Trophoblast cell (in vitro differentiated cells and primary cell): ENCODE data around the gene FNIP1.

Experiments used
- DNase-seq, 2 donors: peaks; one replicate each; pipeline ENCODE4 v3.0.0-alpha.2; 2016
- H2AFZ ChIP-seq: 2 replicates; pipeline ENCODE4 v1.6.1; 2013; ENCODE audit warnings: low read length, moderate library complexity, mild to moderate bottlenecking; ENCODE audit not compliant: insufficient read depth, poor library complexity
- H2AK5ac ChIP-seq: 2 replicates; pipeline ENCODE4 v1.6.1; 2013; ENCODE audit warnings: mild to moderate bottlenecking, low read length
- H2BK120ac ChIP-seq: 2 replicates; pipeline ENCODE4 v1.6.1; 2013; ENCODE audit warnings: low read length, mild to moderate bottlenecking, moderate library complexity; ENCODE audit not compliant: insufficient read depth, poor library complexity
- H2BK12ac ChIP-seq: 2 replicates; pipeline ENCODE4 v1.6.1; 2013; ENCODE audit warnings: mild to moderate bottlenecking, low read length, moderate library complexity
- H2BK5ac ChIP-seq: 2 replicates; pipeline ENCODE4 v1.6.1; 2013; ENCODE audit warnings: low read length, low read depth, moderate library complexity, mild to moderate bottlenecking; ENCODE audit not compliant: poor library complexity
- H3K14ac ChIP-seq: 2 replicates; pipeline ENCODE4 v1.6.1; 2013; ENCODE audit warnings: mild to moderate bottlenecking, low read length
- H3K18ac ChIP-seq: 2 replicates; pipeline ENCODE4 v1.6.1; 2013; ENCODE audit warnings: mild to moderate bottlenecking, low read length
- H3K23ac ChIP-seq: 2 replicates; pipeline ENCODE4 v1.6.1; 2013; ENCODE audit warnings: low read length
- H3K27ac ChIP-seq: 2 replicates; pipeline ENCODE4 v1.5.1; 2013; ENCODE audit warnings: low read depth, mild to moderate bottlenecking, inconsistent platforms, low read length, moderate library complexity
- H3K27me3 ChIP-seq: 2 replicates; pipeline ENCODE4 v1.6.1; 2013; ENCODE audit warnings: inconsistent platforms, mild to moderate bottlenecking, low read length, moderate library complexity; ENCODE audit not compliant: insufficient read depth
- H3K36me3 ChIP-seq, 2 experiments: 1 replicate in 1 of 2; 2 replicates in 1 of 2; pipeline ENCODE4 v1.6.1; 2013; ENCODE audit warnings: low read length in 2 of 2, mild to moderate bottlenecking in 2 of 2, moderate library complexity in 1 of 2; ENCODE audit not compliant: insufficient read depth in 2 of 2, control insufficient read depth in 1 of 2
- H3K4ac ChIP-seq: 2 replicates; pipeline ENCODE4 v1.6.1; 2013; ENCODE audit warnings: low read depth, mild to moderate bottlenecking, low read length, moderate library complexity
- H3K4me1 ChIP-seq, 2 experiments: 1 replicate in 1 of 2; 2 replicates in 1 of 2; pipeline ENCODE4 v1.6.1; 2013; ENCODE audit warnings: low read length in 2 of 2, mild to moderate bottlenecking in 2 of 2, moderate library complexity in 1 of 2; ENCODE audit not compliant: insufficient read depth in 2 of 2, control insufficient read depth in 1 of 2
- H3K4me2 ChIP-seq: 2 replicates; pipeline ENCODE4 v1.6.1; 2013; ENCODE audit warnings: inconsistent platforms, mild to moderate bottlenecking, low read length, moderate library complexity
- H3K4me3 ChIP-seq: 2 replicates; pipeline ENCODE4 v1.5.1; 2013; ENCODE audit warnings: mild to moderate bottlenecking, low read depth, low read length, inconsistent platforms
- H3K79me1 ChIP-seq: one replicate; pipeline ENCODE4 v1.6.1; 2013; ENCODE audit warnings: low read length
- H3K79me2 ChIP-seq: 2 replicates; pipeline ENCODE4 v1.6.1; 2013; ENCODE audit warnings: low read length, mild to moderate bottlenecking; ENCODE audit not compliant: control insufficient read depth, insufficient read depth, poor library complexity
- H3K9ac ChIP-seq: 2 replicates; pipeline ENCODE4 v1.6.1; 2013; ENCODE audit warnings: mild to moderate bottlenecking, low read length
- H3K9me3 ChIP-seq: 2 replicates; pipeline ENCODE4 v1.6.1; 2013; ENCODE audit warnings: low read depth, mild to moderate bottlenecking, control low read depth, inconsistent platforms, low read length; ENCODE audit not compliant: insufficient read depth
- H4K12ac ChIP-seq: 2 replicates; pipeline ENCODE4 v1.6.1; 2013; ENCODE audit warnings: low read depth, mild to moderate bottlenecking, low read length, moderate library complexity
- H4K8ac ChIP-seq: 2 replicates; pipeline ENCODE4 v1.6.1; 2013; ENCODE audit warnings: low read depth, mild to moderate bottlenecking, low read length, moderate library complexity
- H4K91ac ChIP-seq: one replicate; pipeline ENCODE4 v1.6.1; 2013; ENCODE audit warnings: low read depth, mild to moderate bottlenecking, low read length, moderate library complexity
- WGBS: extraction: QIAGEN DNeasy Blood & Tissue Kit; methylation state at CpG from one replicate; pipeline ENCODE4 v1.1.7; 2013; ENCODE audit warnings: missing lambda C conversion rate; ENCODE audit not compliant: insufficient read length, insufficient coverage; ENCODE audit errors: extremely low coverage; 5-methylcytosine and 5-hydroxymethylcytosine counted together

The FNIP1 gene

GRCh38 chr5:131607903-131608540 is 188.8 kb downstream of the FNIP1 start:
- Histone ChIP-seq H4K91ac (no peak overlapping the region), H3K23ac (no peak overlapping the region), H3K27me3 (no peaks in the 10 kb centered on the region), H3K18ac (no peak overlapping the region), H3K4me1 (peaks cover 6 to 8% of the 10 kb centered on the region in 2 experiments), H4K12ac (no peak overlapping the region), H2AFZ (no peak overlapping the region), H3K79me2 (no peaks in the 10 kb centered on the region), H3K14ac (no peak overlapping the region), H4K8ac (no peak overlapping the region), H3K4ac (no peak overlapping the region), H2BK12ac (no peak overlapping the region), H3K27ac (no peak overlapping the region), H3K79me1 (no peaks in the 10 kb centered on the region), H3K4me2 (no peak overlapping the region), H3K9ac (no peak overlapping the region), H3K9me3 (no peaks in the 10 kb centered on the region), H3K4me3 (no peak overlapping the region), H2AK5ac (no peak overlapping the region), H2BK5ac (no peak overlapping the region), H3K36me3 (no peaks in the 10 kb centered on the region), H2BK120ac (no peak overlapping the region)
- 100% methylated on average over 1 of the region's 4 CpGs for WGBS
- DNase-seq: peak in 1 of 2 donors; percentile 12

GRCh38 chr5:131607418-131607817 is 189.4 kb downstream of the FNIP1 start:
- Histone ChIP-seq H2AK5ac (no peak overlapping the region), H3K27ac (no peak overlapping the region), H3K4me2 (no peak overlapping the region), H3K4me1 (peaks cover 6 to 8% of the 10 kb centered on the region in 2 experiments), H3K79me2 (no peaks in the 10 kb centered on the region), H3K9ac (no peak overlapping the region), H2BK12ac (no peak overlapping the region), H3K23ac (no peak overlapping the region), H3K27me3 (no peaks in the 10 kb centered on the region), H2BK5ac (no peak overlapping the region), H4K91ac (no peak overlapping the region), H3K36me3 (no peaks in the 10 kb centered on the region), H2BK120ac (no peak overlapping the region), H3K4ac (no peak overlapping the region), H3K14ac (no peak overlapping the region), H3K9me3 (no peaks in the 10 kb centered on the region), H3K4me3 (no peak overlapping the region), H3K18ac (no peak overlapping the region), H3K79me1 (no peaks in the 10 kb centered on the region), H4K12ac (no peak overlapping the region), H4K8ac (no peak overlapping the region), H2AFZ (no peak overlapping the region)
- WGBS: no CpG with 5 or more reads among the region's 4 CpGs
- no peak for DNase-seq

- Histone ChIP-seq H3K14ac (no peak overlapping the region), H2AFZ (no peak overlapping the region), H3K9me3 (no peaks in the 10 kb centered on the region), H3K27ac (no peak overlapping the region), H3K36me3 (no peaks in the 10 kb centered on the region), H2BK12ac (no peak overlapping the region), H3K18ac (no peak overlapping the region), H2AK5ac (no peak overlapping the region), H4K8ac (no peak overlapping the region), H3K4ac (no peak overlapping the region), H4K91ac (no peak overlapping the region), H2BK5ac (no peak overlapping the region), H3K4me2 (no peak overlapping the region), H3K79me2 (no peaks in the 10 kb centered on the region), H3K9ac (no peak overlapping the region), H3K23ac (no peak overlapping the region), H3K4me1 (peaks cover 0 to under 1% of the 10 kb centered on the region in 2 experiments), H3K4me3 (no peak overlapping the region), H3K79me1 (no peaks in the 10 kb centered on the region), H2BK120ac (no peak overlapping the region), H3K27me3 (no peaks in the 10 kb centered on the region), H4K12ac (no peak overlapping the region)
- no CpG with 5 or more reads among the region's 2 CpGs for WGBS
- DNase-seq: no peak
Measured at GRCh38 chr5:131605086-131605485, 191.7 kb downstream of the FNIP1 start.

- no peak overlapping the region for H3K18ac ChIP-seq
- no peak overlapping the region for H4K12ac ChIP-seq
- H2AK5ac ChIP-seq: no peak overlapping the region
- H2BK12ac ChIP-seq: no peak overlapping the region
- H3K4me3 ChIP-seq: no peak overlapping the region
- H3K27ac ChIP-seq: no peak overlapping the region
- H3K79me2 ChIP-seq: no peaks in the 10 kb centered on the region
- peaks cover 1% of the 10 kb centered on the region for H3K9me3 ChIP-seq
- no peak overlapping the region for H2AFZ ChIP-seq
- H2BK120ac ChIP-seq: no peak overlapping the region
- H3K27me3 ChIP-seq: no peaks in the 10 kb centered on the region
- no peak overlapping the region for H3K23ac ChIP-seq
- no peak overlapping the region for H4K91ac ChIP-seq
- no peak overlapping the region for H3K4me2 ChIP-seq
- no peaks in the 10 kb centered on the region for H3K4me1 ChIP-seq
- no CpG with 5 or more reads among the region's 8 CpGs for WGBS
- H2BK5ac ChIP-seq: no peak overlapping the region
- no peaks in the 10 kb centered on the region for H3K36me3 ChIP-seq
- no peak overlapping the region for H3K9ac ChIP-seq
- no peak overlapping the region for H3K14ac ChIP-seq
- no peak overlapping the region for H4K8ac ChIP-seq
- DNase-seq: no peak
- H3K79me1 ChIP-seq: no peaks in the 10 kb centered on the region
- H3K4ac ChIP-seq: no peak overlapping the region
Measured at GRCh38 chr5:131595088-131596033, 201.5 kb downstream of the FNIP1 start.
